HEK293T (cell line): ENCODE results near the gene UBQLNL.

ENCODE experiments used
- CTCF ChIA-PET: fragments of 350-600 bp; formaldehyde crosslinking; extraction: SDS; loops from one replicate; lab custom pipeline; 2021; ENCODE audit warnings: antibody characterized with exemption, inconsistent platforms; lab: Yijun Ruan, JAX
- POLR2A ChIA-PET: fragments of 350-600 bp; formaldehyde crosslinking; extraction: SDS; loops from one replicate; lab custom pipeline; 2020; ENCODE audit warnings: antibody characterized with exemption, inconsistent platforms; lab: Yijun Ruan, JAX
- DNase-seq: peaks from one replicate; pipeline ENCODE4 v3.0.0; 2012; ENCODE audit warnings: mixed read lengths; ENCODE audit errors: extremely low spot score
- ARNT ChIP-seq: fragments of 450-650 bp; IDR thresholded peaks from 2 replicates; pipeline ENCODE4 v1.6.1; 2017; ENCODE audit warnings: mild to moderate bottlenecking
- BHLHE40 ChIP-seq: fragments of 450-650 bp; IDR thresholded peaks from 2 replicates; pipeline ENCODE4 v1.6.1; 2016; ENCODE audit warnings: mild to moderate bottlenecking, moderate library complexity, borderline replicate concordance
- CTBP1 ChIP-seq: fragments of 450-650 bp; IDR thresholded peaks from 2 replicates; pipeline ENCODE4 v1.6.1; 2016; ENCODE audit warnings: borderline replicate concordance
- ELF4 ChIP-seq: fragments of 450-650 bp; IDR thresholded peaks from 2 replicates; pipeline ENCODE4 v1.6.1; 2017; ENCODE audit warnings: antibody characterized with exemption
- FOXA1 ChIP-seq: fragments of 450-650 bp; IDR thresholded peaks from 2 replicates; pipeline ENCODE4 v1.6.1; 2016; ENCODE audit warnings: mild to moderate bottlenecking
- FOXK2 ChIP-seq: fragments of 450-650 bp; IDR thresholded peaks from 2 replicates; pipeline ENCODE4 v1.6.1; 2016; ENCODE audit warnings: mild to moderate bottlenecking
- FOXM1 ChIP-seq: fragments of 450-650 bp; IDR thresholded peaks from 2 replicates; pipeline ENCODE4 v1.6.1; 2017; ENCODE audit warnings: mild to moderate bottlenecking, borderline replicate concordance
- HDGF ChIP-seq: fragments of 450-650 bp; IDR thresholded peaks from 2 replicates; pipeline ENCODE4 v1.6.1; 2017; ENCODE audit warnings: antibody characterized with exemption, borderline replicate concordance
- L3MBTL2 ChIP-seq: fragments of 450-650 bp; conservative IDR thresholded peaks from 2 replicates; pipeline ENCODE4 v1.6.1; 2016; ENCODE audit warnings: mild to moderate bottlenecking
- LEF1 ChIP-seq: fragments of 450-650 bp; IDR thresholded peaks from 2 replicates; pipeline ENCODE4 v1.6.1; 2017; ENCODE audit warnings: mild to moderate bottlenecking, borderline replicate concordance
- NFRKB ChIP-seq: fragments of 450-650 bp; IDR thresholded peaks from 2 replicates; pipeline ENCODE4 v1.6.1; 2016; ENCODE audit warnings: mild to moderate bottlenecking, moderate library complexity
- SP1 ChIP-seq: fragments of 450-650 bp; IDR thresholded peaks from 2 replicates; pipeline ENCODE4 v1.6.1; 2017
- SUZ12 ChIP-seq: fragments of 450-650 bp; IDR thresholded peaks from 2 replicates; pipeline ENCODE4 v1.6.1; 2016; ENCODE audit warnings: mild to moderate bottlenecking
- TARDBP ChIP-seq: fragments of 450-650 bp; IDR thresholded peaks from 2 replicates; pipeline ENCODE4 v1.6.1; 2016
- ZNF384 ChIP-seq: fragments of 450-650 bp; IDR thresholded peaks from 2 replicates; pipeline ENCODE4 v1.6.1; 2016
- TF ChIP-seq, protein P1 (sequence below): fragments of 450-650 bp; IDR thresholded peaks from 2 replicates; pipeline ENCODE4 v1.6.1; 2016

The UBQLNL gene

DNA sequence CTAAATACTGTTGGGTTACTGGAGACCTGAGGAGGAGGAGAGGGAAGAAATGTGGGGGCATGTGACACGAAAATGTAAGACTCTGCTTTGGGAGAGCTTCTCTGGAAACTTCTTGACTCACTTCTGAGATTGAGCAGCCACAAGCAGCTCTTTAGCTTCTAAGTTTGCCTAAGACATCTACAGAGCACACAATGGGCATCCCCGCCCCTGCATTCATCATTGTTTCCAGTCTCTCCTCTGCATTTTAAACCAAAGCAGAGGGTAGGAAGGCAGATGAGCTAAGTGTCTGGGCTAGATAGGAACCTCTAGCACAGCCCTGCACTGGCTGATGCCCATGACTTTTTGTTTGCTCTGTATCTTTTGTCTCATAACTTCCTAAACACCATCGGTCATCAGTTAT lies 30.1 kb downstream of the UBQLNL start:
- no peak for DNase-seq
- CTCF ChIA-PET = no interaction called here
- TF ChIP-seq NFRKB = no peak
- POLR2A ChIA-PET = no interaction called here

DNA sequence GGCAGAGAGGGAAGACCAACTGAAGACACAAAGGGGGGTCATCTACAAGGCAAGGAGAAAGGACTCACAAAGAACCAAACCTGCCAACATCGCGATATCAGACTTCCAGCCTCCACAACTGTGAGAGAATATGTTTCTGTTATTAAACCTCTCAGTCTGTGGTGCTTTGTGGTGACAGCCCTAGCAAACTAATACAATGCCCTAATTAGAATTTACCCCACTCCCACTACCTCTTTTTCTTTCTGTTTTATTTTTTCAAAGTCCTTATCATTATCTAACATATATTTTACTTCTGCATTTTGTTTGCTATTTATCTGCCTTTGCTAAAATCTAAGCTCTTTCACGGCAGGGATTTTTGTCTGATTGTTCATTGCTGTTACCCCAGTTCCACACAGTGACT lies 30.5 kb downstream of the UBQLNL start:
- POLR2A ChIA-PET = no interaction called here

DNA sequence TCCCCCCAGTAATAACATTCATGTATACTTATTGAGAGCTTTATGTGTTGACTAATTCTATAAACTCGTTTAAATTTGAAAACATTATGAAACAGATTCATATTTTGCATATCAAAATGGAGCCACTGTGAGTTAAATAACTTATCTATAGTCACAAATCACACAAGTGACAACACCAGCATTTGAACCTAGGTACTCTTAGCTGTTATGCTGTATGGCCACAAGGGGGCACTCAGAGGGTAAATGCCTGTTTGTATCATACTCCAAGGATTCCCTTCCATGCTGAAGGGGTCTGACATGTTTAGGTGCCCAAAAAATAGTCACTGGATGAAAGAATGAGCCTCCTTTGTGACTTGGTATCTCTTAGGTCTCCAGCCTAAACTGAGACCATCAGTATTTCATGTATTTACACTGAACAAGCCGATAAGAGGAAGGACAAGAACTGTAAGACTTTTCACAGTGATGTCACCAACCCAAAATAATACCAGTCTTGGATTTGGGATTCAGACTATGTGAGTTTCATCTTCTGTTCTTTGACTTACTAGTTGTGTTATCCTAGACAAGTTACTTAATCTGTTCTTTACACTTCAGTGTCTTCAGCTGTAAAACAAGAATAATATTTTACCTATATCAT lies 40.2 kb downstream of the UBQLNL start:
- POLR2A ChIA-PET = no interaction called here
- DNase-seq = peak; percentile 49
- no peak for TF ChIP-seq TARDBP
- no peak for TF ChIP-seq SUZ12
- no peak for TF ChIP-seq FOXK2
- no peak for TF ChIP-seq FOXA1
- TF ChIP-seq ARNT = no peak
- TF ChIP-seq ZNF384 = no peak
- TF ChIP-seq FOXM1 = no peak
- TF ChIP-seq ELF4 = no peak
- no peak for TF ChIP-seq HDGF
- TF ChIP-seq BHLHE40 = no peak
- TF ChIP-seq SP1 = no peak
- no peak for TF ChIP-seq LEF1
- TF ChIP-seq CTBP1 = no peak
- TF ChIP-seq L3MBTL2 = no peak
- TF ChIP-seq, protein P1, sequence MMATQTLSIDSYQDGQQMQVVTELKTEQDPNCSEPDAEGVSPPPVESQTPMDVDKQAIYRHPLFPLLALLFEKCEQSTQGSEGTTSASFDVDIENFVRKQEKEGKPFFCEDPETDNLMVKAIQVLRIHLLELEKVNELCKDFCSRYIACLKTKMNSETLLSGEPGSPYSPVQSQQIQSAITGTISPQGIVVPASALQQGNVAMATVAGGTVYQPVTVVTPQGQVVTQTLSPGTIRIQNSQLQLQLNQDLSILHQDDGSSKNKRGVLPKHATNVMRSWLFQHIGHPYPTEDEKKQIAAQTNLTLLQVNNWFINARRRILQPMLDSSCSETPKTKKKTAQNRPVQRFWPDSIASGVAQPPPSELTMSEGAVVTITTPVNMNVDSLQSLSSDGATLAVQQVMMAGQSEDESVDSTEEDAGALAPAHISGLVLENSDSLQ = no peak
- TF ChIP-seq NFRKB = no peak
- CTCF ChIA-PET = interaction anchor here (0.7 kb wide), 1 partner anchor 79 kb away, joined by 3 read pairs; no protein-coding TSS in a partner anchor

More for the DNA sequence above, 30.5 kb downstream of the UBQLNL start:
- CTCF ChIA-PET = no interaction called here
- TF ChIP-seq, protein P1 = no peak
- TF ChIP-seq ELF4 (no peak), NFRKB (no peak), FOXM1 (no peak), LEF1 (no peak), FOXK2 (no peak), FOXA1 (no peak), TARDBP (no peak), BHLHE40 (no peak), ARNT (no peak), ZNF384 (no peak)
- no peak for DNase-seq

DNA sequence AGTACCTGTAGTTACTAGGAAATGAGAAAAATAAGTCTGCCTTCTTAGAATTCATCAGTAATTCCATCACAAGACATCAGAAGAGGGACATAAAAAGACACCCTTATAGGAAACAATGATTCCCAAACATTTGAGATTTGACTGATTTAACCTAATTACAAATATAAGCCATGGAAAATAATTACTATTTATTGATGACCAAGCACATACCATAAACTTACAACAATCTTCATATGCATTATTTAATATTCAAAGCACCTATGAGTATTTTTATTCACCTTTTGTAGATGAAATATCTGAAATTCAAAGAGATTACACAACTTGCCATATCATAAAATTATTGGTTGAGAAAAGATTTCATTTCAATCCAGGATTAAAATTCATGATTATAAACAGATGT lies 42.6 kb downstream of the UBQLNL start:
- TF ChIP-seq ARNT (no peak), LEF1 (no peak), HDGF (no peak), FOXM1 (no peak), NFRKB (no peak), CTBP1 (no peak), SUZ12 (no peak), SP1 (no peak), TARDBP (no peak), L3MBTL2 (no peak), ELF4 (no peak), BHLHE40 (no peak), ZNF384 (no peak), FOXK2 (no peak), FOXA1 (no peak)
- TF ChIP-seq, protein P1 = no peak
- ChIA-PET POLR2A (no interaction called here), CTCF (no interaction called here)
- no peak for DNase-seq

DNA sequence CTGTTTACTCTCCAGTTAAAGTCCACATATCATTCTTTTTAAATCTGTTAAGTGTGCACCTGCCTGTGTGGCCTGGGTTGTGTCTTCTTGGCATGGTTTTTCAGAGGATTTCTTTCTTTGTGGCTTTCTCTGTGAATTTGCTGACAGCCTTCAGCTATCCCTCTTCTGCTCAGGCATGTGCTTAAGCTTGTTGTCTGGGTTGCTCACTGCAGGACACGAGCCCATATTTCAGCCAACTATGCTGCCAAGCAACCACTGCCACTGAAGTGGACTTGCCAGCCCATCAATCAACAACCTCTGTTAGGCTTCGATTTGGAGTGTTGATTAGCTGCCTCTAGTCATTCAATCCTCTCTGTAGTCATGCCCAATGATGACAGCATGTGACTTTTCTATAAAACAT lies 49.0 kb downstream of the UBQLNL start:
- no peak for DNase-seq
- POLR2A ChIA-PET = no interaction called here
- TF ChIP-seq, protein P1 = no peak
- TF ChIP-seq HDGF (no peak), FOXA1 (no peak), SP1 (no peak), NFRKB (no peak), FOXM1 (no peak), SUZ12 (no peak), BHLHE40 (no peak), ELF4 (no peak), LEF1 (no peak), FOXK2 (no peak), ZNF384 (no peak), TARDBP (no peak), ARNT (no peak), CTBP1 (no peak), L3MBTL2 (no peak)
- CTCF ChIA-PET = no interaction called here
